HUES48 (cell line): Measurements from ENCODE around the gene ITIH1.
"Not testable (repeated sequence)": the region's sequence is repeated elsewhere in the genome, so short reads cannot be mapped to it uniquely, and the experiment has no call there.

ENCODE experiments used
- H3K27ac ChIP-seq: one replicate; pipeline ENCODE4 v1.7.0; 2013; ENCODE audit warnings: low read depth, low read length, inconsistent platforms
- H3K27me3 ChIP-seq: 2 replicates; pipeline ENCODE4 v1.6.1; 2013; ENCODE audit warnings: mild to moderate bottlenecking, low read length; ENCODE audit not compliant: control insufficient read depth, insufficient read depth
- H3K36me3 ChIP-seq: 2 replicates; pipeline ENCODE4 v1.6.1; 2013; ENCODE audit warnings: low read length; ENCODE audit not compliant: control insufficient read depth, insufficient read depth
- H3K4me1 ChIP-seq: 2 replicates; pipeline ENCODE4 v1.6.1; 2013; ENCODE audit warnings: mild to moderate bottlenecking, low read length; ENCODE audit not compliant: control insufficient read depth, insufficient read depth
- H3K4me3 ChIP-seq: 2 replicates; pipeline ENCODE4 v1.5.1; 2013; ENCODE audit warnings: mild to moderate bottlenecking, low read depth, low read length
- H3K9ac ChIP-seq: 2 replicates; pipeline ENCODE4 v1.6.1; 2013; ENCODE audit warnings: mild to moderate bottlenecking, low read depth, low read length, moderate library complexity
- H3K9me3 ChIP-seq: 2 replicates; pipeline ENCODE4 v1.6.1; 2013; ENCODE audit warnings: low read length; ENCODE audit not compliant: control insufficient read depth, insufficient read depth

The ITIH1 gene

GRCh38 chr3:52775877-52776276 lies 1.5 kb upstream of the ITIH1 start:
- no peak overlapping the region for H3K27ac ChIP-seq
- no peaks in the 10 kb centered on the region for H3K4me1 ChIP-seq
- H3K36me3 ChIP-seq = no peaks in the 10 kb centered on the region
- H3K4me3 ChIP-seq = no peak overlapping the region
- no peak overlapping the region for H3K9ac ChIP-seq
- H3K9me3 ChIP-seq = no peaks in the 10 kb centered on the region
- no peaks in the 10 kb centered on the region for H3K27me3 ChIP-seq

- not testable (repeated sequence) for H3K9me3 ChIP-seq, H3K36me3 ChIP-seq, H3K27ac ChIP-seq, H3K27me3 ChIP-seq, H3K9ac ChIP-seq, H3K4me1 ChIP-seq, H3K4me3 ChIP-seq
These were observed 913 bp upstream of the ITIH1 start for GRCh38 chr3:52776486-52776885.

GRCh38 chr3:52777959-52778805 lies 783 bp downstream of the ITIH1 start:
- Histone ChIP-seq H3K27ac (no peak overlapping the region), H3K36me3 (no peaks in the 10 kb centered on the region), H3K9me3 (no peaks in the 10 kb centered on the region), H3K27me3 (no peaks in the 10 kb centered on the region), H3K4me1 (no peaks in the 10 kb centered on the region), H3K9ac (no peak overlapping the region), H3K4me3 (no peak overlapping the region)

- H3K9me3 ChIP-seq = no peaks in the 10 kb centered on the region
- no peak overlapping the region for H3K4me3 ChIP-seq
- H3K27me3 ChIP-seq = no peaks in the 10 kb centered on the region
- H3K9ac ChIP-seq = no peak overlapping the region
- H3K27ac ChIP-seq = no peak overlapping the region
- no peaks in the 10 kb centered on the region for H3K4me1 ChIP-seq
- H3K36me3 ChIP-seq = no peaks in the 10 kb centered on the region
These were observed 1.8 kb downstream of the ITIH1 start for GRCh38 chr3:52779011-52779836.

- H3K27ac ChIP-seq = no peak overlapping the region
- H3K36me3 ChIP-seq = no peaks in the 10 kb centered on the region
- no peaks in the 10 kb centered on the region for H3K27me3 ChIP-seq
- no peak overlapping the region for H3K4me3 ChIP-seq
- no peaks in the 10 kb centered on the region for H3K4me1 ChIP-seq
- H3K9me3 ChIP-seq = no peaks in the 10 kb centered on the region
- no peak overlapping the region for H3K9ac ChIP-seq
These were observed 2.6 kb downstream of the ITIH1 start for GRCh38 chr3:52779837-52780585.

GRCh38 chr3:52781741-52782140 lies 4.3 kb downstream of the ITIH1 start:
- Histone ChIP-seq H3K36me3 (no peaks in the 10 kb centered on the region), H3K9me3 (no peaks in the 10 kb centered on the region), H3K4me3 (no peak overlapping the region), H3K27ac (no peak overlapping the region), H3K4me1 (no peaks in the 10 kb centered on the region), H3K27me3 (no peaks in the 10 kb centered on the region), H3K9ac (no peak overlapping the region)

- H3K4me1 ChIP-seq = no peaks in the 10 kb centered on the region
- H3K27ac ChIP-seq = no peak overlapping the region
- no peaks in the 10 kb centered on the region for H3K36me3 ChIP-seq
- H3K9me3 ChIP-seq = no peaks in the 10 kb centered on the region
- H3K27me3 ChIP-seq = no peaks in the 10 kb centered on the region
- H3K4me3 ChIP-seq = no peak overlapping the region
- H3K9ac ChIP-seq = no peak overlapping the region
These were observed 5.2 kb downstream of the ITIH1 start for GRCh38 chr3:52782412-52783210.

GRCh38 chr3:52783211-52783555 lies 5.8 kb downstream of the ITIH1 start:
- Histone ChIP-seq H3K4me3 (no peak overlapping the region), H3K27me3 (no peaks in the 10 kb centered on the region), H3K36me3 (no peaks in the 10 kb centered on the region), H3K9me3 (no peaks in the 10 kb centered on the region), H3K27ac (no peak overlapping the region), H3K4me1 (no peaks in the 10 kb centered on the region), H3K9ac (no peak overlapping the region)

- Histone ChIP-seq H3K4me3 (no peak overlapping the region), H3K27me3 (no peaks in the 10 kb centered on the region), H3K9ac (no peak overlapping the region), H3K9me3 (no peaks in the 10 kb centered on the region), H3K36me3 (no peaks in the 10 kb centered on the region), H3K4me1 (no peaks in the 10 kb centered on the region), H3K27ac (no peak overlapping the region)
These were observed 6.7 kb downstream of the ITIH1 start for GRCh38 chr3:52784021-52784621.

GRCh38 chr3:52784931-52785590 lies 7.7 kb downstream of the ITIH1 start:
- Histone ChIP-seq H3K4me3 (no peak overlapping the region), H3K9me3 (no peaks in the 10 kb centered on the region), H3K36me3 (no peaks in the 10 kb centered on the region), H3K4me1 (no peaks in the 10 kb centered on the region), H3K9ac (no peak overlapping the region), H3K27ac (no peak overlapping the region), H3K27me3 (no peaks in the 10 kb centered on the region)
